B cell (primary cell): ENCODE results near the gene USH2A. TPM values are rescaled to one million over a fixed set of nuclear protein-coding genes. Genes with fewer than 3 reads are reported as not detected.

Experiments
- ATAC-seq: fragments of 200-7000 bp; cut with Tn5 transposase; one replicate; pipeline ENCODE4 v1.10.0; 2021; ENCODE audit warnings: low read depth, mild to moderate bottlenecking, moderate number of reproducible peaks, moderate library complexity
- CTCF ChIA-PET: fragments of 350-600 bp; sonication (Branson Sonifier 250); formaldehyde crosslinking; loops from one replicate; lab custom pipeline; 2021; ENCODE audit warnings: antibody characterized with exemption, inconsistent platforms; lab: Charles Lee
- POLR2A ChIA-PET: fragments of 350-600 bp; sonication (Branson Sonifier 250); formaldehyde crosslinking; loops from one replicate; lab custom pipeline; 2021; ENCODE audit warnings: antibody characterized with exemption; lab: Charles Lee
- DNase-seq: peaks from one replicate; pipeline ENCODE4 v3.0.0; 2013
- H2AFZ ChIP-seq: 2 replicates; pipeline ENCODE4 v1.6.1; 2012; ENCODE audit warnings: mild to moderate bottlenecking, low read depth, low read length; ENCODE audit not compliant: insufficient read depth, poor library complexity, severe bottlenecking
- H3K27ac ChIP-seq, 2 donors: 1 replicate in 1 of 2; 2 replicates in 1 of 2; pipeline ENCODE4 v1.5.1; 2012 to 2013; ENCODE audit warnings: low read length in 2 of 2, mild to moderate bottlenecking in 2 of 2, moderate library complexity in 1 of 2
- H3K27me3 ChIP-seq, 4 experiments: fragments of 200-600 bp in 1 of 4; sonication (generic) in 1 of 4; replicated peaks in 1 of 4; 1 replicate in 2 of 4; 2 replicates in 2 of 4; pipeline versions ENCODE4 v1.6.1 to v1.7.0; 2013 to 2016; ENCODE audit warnings: low read length in 3 of 4, mild to moderate bottlenecking in 2 of 4, mixed read lengths in 1 of 4, moderate library complexity in 1 of 4; ENCODE audit not compliant: insufficient read depth in 4 of 4, control insufficient read depth in 3 of 4; ENCODE audit errors: control extremely low read depth in 1 of 4
- H3K36me3 ChIP-seq, 2 experiments: replicated peaks in 1 of 2; 1 replicate in 1 of 2; 2 replicates in 1 of 2; pipeline versions ENCODE4 v1.6.1 to v1.7.1; 2013; ENCODE audit warnings: low read length in 1 of 2; ENCODE audit not compliant: insufficient read depth in 2 of 2, control insufficient read depth in 1 of 2; ENCODE audit errors: control extremely low read depth in 1 of 2, extremely low read depth in 1 of 2
- H3K4me1 ChIP-seq, 2 donors: fragments of 200-600 bp in 1 of 2; sonication (generic) in 1 of 2; 1 replicate in 1 of 2; 2 replicates in 1 of 2; pipeline versions ENCODE4 v1.5.1 to v1.6.1; 2013 to 2017; ENCODE audit warnings: low read length in 2 of 2; ENCODE audit not compliant: control insufficient read depth in 2 of 2, insufficient read depth in 2 of 2
- H3K4me2 ChIP-seq: replicated peaks from 2 replicates; pipeline ENCODE3; 2012; ENCODE audit warnings: mild to moderate bottlenecking, low read depth, low read length; ENCODE audit not compliant: poor library complexity, severe bottlenecking
- H3K4me3 ChIP-seq, 5 experiments: fragments of 200-600 bp in 1 of 5; sonication (generic) in 1 of 5; 1 replicate in 3 of 5; 2 replicates in 2 of 5; pipeline versions ENCODE4 v1.5.1 to v1.7.0; 2011 to 2016; ENCODE audit warnings: low read length in 4 of 5, mild to moderate bottlenecking in 4 of 5, low read depth in 2 of 5, control low read depth in 1 of 5, moderate library complexity in 1 of 5; ENCODE audit not compliant: insufficient read depth in 1 of 5; ENCODE audit errors: control extremely low read depth in 1 of 5, extremely low read depth in 1 of 5
- H3K79me2 ChIP-seq: fragments of 200-600 bp; sonication (generic); one replicate; pipeline ENCODE4 v1.6.0; 2016; ENCODE audit warnings: low read length; ENCODE audit not compliant: control insufficient read depth, insufficient read depth
- H3K9ac ChIP-seq: fragments of 200-600 bp; sonication (generic); 2 replicates; pipeline ENCODE4 v1.6.1; 2017; ENCODE audit warnings: mild to moderate bottlenecking, low read length, moderate library complexity
- H3K9me3 ChIP-seq, 3 donors: one replicate each; pipeline versions ENCODE4 v1.6.1 to v1.7.1; 2013; ENCODE audit warnings: low read length in 2 of 3; ENCODE audit not compliant: control insufficient read depth in 2 of 3, insufficient read depth in 1 of 3; ENCODE audit errors: control extremely low read depth in 1 of 3
- H4K20me1 ChIP-seq: 2 replicates; pipeline ENCODE4 v1.6.0; 2012; ENCODE audit warnings: mild to moderate bottlenecking, low read length; ENCODE audit not compliant: insufficient read depth, control insufficient read depth, poor library complexity, severe bottlenecking
- H3K27ac Mint-ChIP-seq: one replicate; pipeline ENCODE4 v1.8.0; 2021; ENCODE audit warnings: mixed read lengths
- H3K27me3 Mint-ChIP-seq: one replicate; pipeline ENCODE4 v1.8.0; 2021; ENCODE audit warnings: mixed read lengths
- H3K4me1 Mint-ChIP-seq: one replicate; pipeline ENCODE4 v1.8.0; 2021; ENCODE audit warnings: mixed read lengths
- H3K4me3 Mint-ChIP-seq: one replicate; pipeline ENCODE4 v1.8.0; 2021; ENCODE audit warnings: mixed read lengths
- H3K9me3 Mint-ChIP-seq: one replicate; pipeline ENCODE4 v1.8.0; 2022; ENCODE audit warnings: mixed read lengths; ENCODE audit not compliant: insufficient read depth
- CTCF ChIP-seq: fragments of 200-600 bp; IDR thresholded peaks from one replicate; pipeline ENCODE4 v1.8.0; 2022; ENCODE audit warnings: antibody characterized with exemption, mild to moderate bottlenecking
- EZH2 ChIP-seq: IDR thresholded peaks from 2 replicates; pipeline ENCODE4 v1.6.1; 2012; ENCODE audit warnings: borderline replicate concordance, low read depth, mild to moderate bottlenecking, moderate library complexity, low read length; ENCODE audit not compliant: insufficient read depth, poor library complexity, severe bottlenecking
- WGBS: methylation state at CpG from one replicate; pipeline ENCODE4 v1.1.5; 2013; ENCODE audit warnings: missing lambda C conversion rate; ENCODE audit not compliant: insufficient coverage; 5-methylcytosine and 5-hydroxymethylcytosine counted together
- intact Hi-C: fragments of 100-400 bp; cut with micrococcal nuclease; formaldehyde crosslinking; loops from one replicate; pipeline ENCODE4 v1.10.0; 2022
- polyA plus RNA-seq: library from polyadenylated mRNA; depleted of rRNA; stranded (reverse); fragments of >200 nt; gene quantifications from 2 replicates; pipeline ENCODE4 v1.2.3, GENCODE V29; 2012
- total RNA-seq, 2 donors: library from RNA; stranded (reverse); fragments of 120-200 nt in 1 of 2; gene quantifications; 1 replicate in 1 of 2; 2 replicates in 1 of 2; pipeline versions ENCODE4 v1.2.3 to v1.2.4, GENCODE V29; 2013 to 2022

USH2A gene
- total and polyA plus RNA-seq, 2 donors (not counting 1 experiment from before 2014, with no cell fraction given), result 0.01 TPM; not detected in 1

- ChIA-PET POLR2A (no interaction called here), CTCF (no interaction called here)
- Histone ChIP-seq H3K9me3 (no peaks in the 10 kb centered on the region), H3K27ac (no peak overlapping the region), H3K4me1 (no peaks in the 10 kb centered on the region), H3K4me2 (no peak overlapping the region), H3K27me3 (no peaks in the 10 kb centered on the region), H3K79me2 (no peaks in the 10 kb centered on the region), H4K20me1 (no peaks in the 10 kb centered on the region), H2AFZ (no peak overlapping the region), H3K4me3 (no peak overlapping the region), H3K9ac (no peak overlapping the region), H3K36me3 (no peaks in the 10 kb centered on the region)
- DNase-seq (no peak), ATAC-seq (no peak)
- Mint-ChIP-seq H3K27ac (no peak overlapping the region), H3K9me3 (no peaks in the 10 kb centered on the region), H3K4me3 (no peak overlapping the region), H3K4me1 (no peaks in the 10 kb centered on the region), H3K27me3 (no peaks in the 10 kb centered on the region)
- WGBS, result no CpG with 5 or more reads among the region's 1 CpG
- TF ChIP-seq EZH2 (no peak), CTCF (no peak)
- intact Hi-C loops, result no loop called here
These were observed 216.1 kb downstream of the USH2A start for GRCh38 chr1:216207154-216207553.

- CTCF ChIA-PET, result no interaction called here
These were observed 218.1 kb downstream of the USH2A start for GRCh38 chr1:216205176-216205575.

More at GRCh38 chr1:216205176-216205575, 218.1 kb downstream of the USH2A start:
- no peak overlapping the region for H3K4me2 ChIP-seq
- DNase-seq (no peak), ATAC-seq (no peak)
- no peak overlapping the region for H3K4me3 ChIP-seq
- WGBS, result no CpG with 5 or more reads among the region's 1 CpG
- no peaks in the 10 kb centered on the region for H3K4me1 ChIP-seq
- H4K20me1 ChIP-seq, result no peaks in the 10 kb centered on the region
- H3K9ac ChIP-seq, result no peak overlapping the region
- POLR2A ChIA-PET, result no interaction called here
- TF ChIP-seq CTCF (no peak), EZH2 (no peak)
- no peak overlapping the region for H2AFZ ChIP-seq
- H3K36me3 ChIP-seq, result no peaks in the 10 kb centered on the region
- H3K27me3 ChIP-seq, result no peaks in the 10 kb centered on the region
- no peak overlapping the region for H3K27ac Mint-ChIP-seq
- no peak overlapping the region for H3K4me3 Mint-ChIP-seq
- no peaks in the 10 kb centered on the region for H3K9me3 Mint-ChIP-seq
- H3K4me1 Mint-ChIP-seq, result no peaks in the 10 kb centered on the region
- no peaks in the 10 kb centered on the region for H3K9me3 ChIP-seq
- intact Hi-C loops, result no loop called here
- H3K27ac ChIP-seq, result no peak overlapping the region
- no peaks in the 10 kb centered on the region for H3K79me2 ChIP-seq
- H3K27me3 Mint-ChIP-seq, result no peaks in the 10 kb centered on the region
